Measurements from ENCODE around the gene OR10A6.

Gene OR10A6

GRCh38 chr11:7931168-7931567 is at the start of gene OR10A6:
Gene OR10A6, minus strand, starts transcription at chr11:7931268. Its CDS starts 2,606 bp downstream, at chr11:7928662.
- DNase-seq: no peak

- DNase-seq: no peak
Observed at GRCh38 chr11:7977232-7977917, 46.3 kb upstream of the OR10A6 start.

GRCh38 chr11:7974668-7975067 is 43.6 kb upstream of the OR10A6 start:
- DNase-seq: no peak

- DNase-seq: no peak
Observed at GRCh38 chr11:7973011-7973410, 41.9 kb upstream of the OR10A6 start.

GRCh38 chr11:7971846-7972245 is 40.8 kb upstream of the OR10A6 start:
- DNase-seq: no peak

- DNase-seq: no peak
Observed at GRCh38 chr11:7969756-7970646, 38.9 kb upstream of the OR10A6 start.

- DNase-seq: no peak
Observed at GRCh38 chr11:7968686-7969085, 37.6 kb upstream of the OR10A6 start.

- no peak for DNase-seq
Observed at GRCh38 chr11:7967826-7968225, 36.8 kb upstream of the OR10A6 start.

GRCh38 chr11:7967097-7967496 is 36.0 kb upstream of the OR10A6 start:
- DNase-seq: no peak

- no peak for DNase-seq
Observed at GRCh38 chr11:7965386-7965785, 34.3 kb upstream of the OR10A6 start, which contains the start of gene NLRP10. Gene NLRP10, minus strand, starts transcription at chr11:7965447. Its CDS starts 1,952 bp downstream, at chr11:7963495.

- no peak for DNase-seq
Observed at GRCh38 chr11:7964873-7965272, 33.8 kb upstream of the OR10A6 start.

- no peak for DNase-seq
Observed at GRCh38 chr11:7964261-7964660, 33.2 kb upstream of the OR10A6 start.

GRCh38 chr11:7955191-7955590 is 24.1 kb upstream of the OR10A6 start:
- DNase-seq: no peak

- no peak for DNase-seq
Observed at GRCh38 chr11:7949934-7950333, 18.9 kb upstream of the OR10A6 start.

- no peak for DNase-seq
Observed at GRCh38 chr11:7944123-7944522, 13.1 kb upstream of the OR10A6 start.

GRCh38 chr11:7941608-7942007 is 10.5 kb upstream of the OR10A6 start, which contains the start of gene OR10A3:
Gene OR10A3, minus strand, starts transcription at chr11:7941708. Its CDS starts 2,188 bp downstream, at chr11:7939520.
- DNase-seq: no peak

GRCh38 chr11:7941146-7941545 is 10.1 kb upstream of the OR10A6 start:
- DNase-seq: no peak

- DNase-seq: no peak
Observed at GRCh38 chr11:7936615-7937014, 5.5 kb upstream of the OR10A6 start.

- DNase-seq: no peak
Observed at GRCh38 chr11:7927635-7928034, 3.4 kb downstream of the OR10A6 start.

- DNase-seq: no peak
Observed at GRCh38 chr11:7924536-7924935, 6.5 kb downstream of the OR10A6 start.

- DNase-seq: no peak
Observed at GRCh38 chr11:7918141-7918540, 12.9 kb downstream of the OR10A6 start.

- DNase-seq: no peak
Observed at GRCh38 chr11:7911011-7911410, 20.1 kb downstream of the OR10A6 start.

- no peak for DNase-seq
Observed at GRCh38 chr11:7910286-7910788, 20.7 kb downstream of the OR10A6 start.
